NB4 (cell line): Measurements from ENCODE around the gene CCDC9B.

Source experiments
- POLR2A ChIP-seq: IDR thresholded peaks from 2 replicates; pipeline ENCODE4 v1.6.1; 2011; ENCODE audit warnings: mild to moderate bottlenecking; ENCODE audit not compliant: insufficient read length; ENCODE audit errors: extremely low read depth
- TF ChIP-seq, protein P1 (sequence below): IDR thresholded peaks from one replicate; pipeline ENCODE4 v1.5.1; 2012; ENCODE audit warnings: low read depth, low read length

DNA sequence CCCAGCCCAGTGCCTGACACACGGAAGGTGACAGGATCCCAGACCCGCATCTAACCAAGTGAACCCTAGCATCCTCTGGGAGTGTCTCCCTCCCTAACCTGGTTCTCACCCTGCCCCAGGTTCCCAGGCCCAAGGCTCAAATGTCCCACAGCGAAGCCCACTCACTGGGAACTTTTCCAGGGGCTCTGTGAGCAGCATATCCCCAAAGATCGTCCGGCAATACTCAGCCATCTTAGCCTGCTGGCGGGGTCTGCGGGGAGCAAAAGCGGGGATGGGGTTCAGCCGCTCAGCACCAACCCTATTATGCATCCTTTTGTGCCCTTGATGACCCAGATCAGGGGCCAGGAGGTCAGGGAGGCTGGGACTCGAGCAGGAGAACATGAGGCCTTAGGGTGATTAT is 43.4 kb downstream of the CCDC9B start:
- TF ChIP-seq, protein P1, sequence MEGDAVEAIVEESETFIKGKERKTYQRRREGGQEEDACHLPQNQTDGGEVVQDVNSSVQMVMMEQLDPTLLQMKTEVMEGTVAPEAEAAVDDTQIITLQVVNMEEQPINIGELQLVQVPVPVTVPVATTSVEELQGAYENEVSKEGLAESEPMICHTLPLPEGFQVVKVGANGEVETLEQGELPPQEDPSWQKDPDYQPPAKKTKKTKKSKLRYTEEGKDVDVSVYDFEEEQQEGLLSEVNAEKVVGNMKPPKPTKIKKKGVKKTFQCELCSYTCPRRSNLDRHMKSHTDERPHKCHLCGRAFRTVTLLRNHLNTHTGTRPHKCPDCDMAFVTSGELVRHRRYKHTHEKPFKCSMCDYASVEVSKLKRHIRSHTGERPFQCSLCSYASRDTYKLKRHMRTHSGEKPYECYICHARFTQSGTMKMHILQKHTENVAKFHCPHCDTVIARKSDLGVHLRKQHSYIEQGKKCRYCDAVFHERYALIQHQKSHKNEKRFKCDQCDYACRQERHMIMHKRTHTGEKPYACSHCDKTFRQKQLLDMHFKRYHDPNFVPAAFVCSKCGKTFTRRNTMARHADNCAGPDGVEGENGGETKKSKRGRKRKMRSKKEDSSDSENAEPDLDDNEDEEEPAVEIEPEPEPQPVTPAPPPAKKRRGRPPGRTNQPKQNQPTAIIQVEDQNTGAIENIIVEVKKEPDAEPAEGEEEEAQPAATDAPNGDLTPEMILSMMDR, result no peak
- TF ChIP-seq POLR2A, result no peak
